ENCODE results near the gene CECR2. TPM values are rescaled to one million over a fixed set of nuclear protein-coding genes. Genes with fewer than 3 reads are reported as not detected.

Gene CECR2
- total and polyA plus RNA-seq, 10 of the 15 experiments (the other 5 are each of a cell fraction or from before 2014, with no cell fraction given) = 0.01 to 0.08 (median 0.01) TPM; not detected in 7

- RAD21 ChIA-PET (ENCODE audit: unreplicated experiment) = no interaction called here
- no peaks in the 10 kb centered on the region for H4K20me1 ChIP-seq (ENCODE audit: control insufficient read depth, insufficient read depth)
- H2AFZ ChIP-seq (ENCODE audit: control insufficient read depth, low read depth, low read length) = no peak overlapping the region
- no peaks in the 10 kb centered on the region for H3K9me3 ChIP-seq (replicated peaks; ENCODE audit: control insufficient read depth, insufficient read depth, low read length)
- in situ Hi-C loops (cut with MboI) (no loop called here), intact Hi-C loops (cut with micrococcal nuclease; ENCODE audit: unreplicated experiment) (no loop called here)
- no peaks in the 10 kb centered on the region; a peak in 2 of 4 replicates for H3K27me3 ChIP-seq (replicated peaks in 1 of 2; ENCODE audit: control insufficient read depth in 2 of 2, insufficient read depth in 2 of 2, low read length in 1 of 2)
- H3K36me3 ChIP-seq (ENCODE audit: control insufficient read depth in 2 of 2, insufficient read depth in 2 of 2, low read length in 1 of 2) = no peaks in the 10 kb centered on the region
- 63% methylated on average over 17 of the region's 17 CpGs for WGBS (ENCODE audit: insufficient coverage, insufficient replicate concordance, low lambda C conversion rate, missing lambda C conversion rate)
- H3K79me2 ChIP-seq (ENCODE audit: control insufficient read depth, insufficient read depth, low read length) = no peaks in the 10 kb centered on the region
- FAIRE-seq (no peak), ATAC-seq (no peak), DNase-seq (ENCODE audit: low read depth, low spot score) (no peak)
- H3K9ac ChIP-seq (ENCODE audit: control insufficient read depth, insufficient read depth, low read length) = no peak overlapping the region
- CTCF ChIA-PET = no interaction called here
- SMC1A ChIA-PET (ENCODE audit: uncharacterized antibody, unreplicated experiment) = no interaction called here
- POLR2A ChIA-PET = no interaction called here
- BruUV-seq (replicated peaks) = no TSS peak
- H3K27ac ChIP-seq (ENCODE audit: control insufficient read depth, insufficient read depth) = no peak overlapping the region
- no peaks in the 10 kb centered on the region for H3K4me1 ChIP-seq (ENCODE audit: control insufficient read depth, insufficient read depth, low read length)
- no peak overlapping the region for H3K4me3 ChIP-seq
- no peak overlapping the region for H3K4me2 ChIP-seq (ENCODE audit: control insufficient read depth, insufficient read depth)
- no peak for TF ChIP-seq HDGF (IDR thresholded peaks at IDR 0.05)
- no peak for TF ChIP-seq EZH2 (IDR thresholded peaks at IDR 0.05; ENCODE audit: borderline replicate concordance, control insufficient read depth, low read depth, low read length)
- TF ChIP-seq KAT2A (conservative IDR thresholded peaks at IDR 0.05; ENCODE audit: control insufficient read depth, low read depth, low read length) = no peak
- TF ChIP-seq MTA3 (IDR thresholded peaks at IDR 0.05; ENCODE audit: borderline replicate concordance, low read length) = no peak
- TF ChIP-seq MTA2 (IDR thresholded peaks at IDR 0.05; ENCODE audit: low read depth) = no peak
- TF ChIP-seq, protein P1, sequence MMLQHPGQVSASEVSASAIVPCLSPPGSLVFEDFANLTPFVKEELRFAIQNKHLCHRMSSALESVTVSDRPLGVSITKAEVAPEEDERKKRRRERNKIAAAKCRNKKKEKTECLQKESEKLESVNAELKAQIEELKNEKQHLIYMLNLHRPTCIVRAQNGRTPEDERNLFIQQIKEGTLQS (IDR thresholded peaks at IDR 0.05; ENCODE audit: borderline replicate concordance, extremely low read depth, low read depth, low read length) = no peak
- no peak for TF ChIP-seq WRNIP1 (IDR thresholded peaks at IDR 0.05; ENCODE audit: borderline replicate concordance, low read depth, low read length)
- no peak for TF ChIP-seq PKNOX1 (IDR thresholded peaks at IDR 0.05)
- TF ChIP-seq, protein P2, sequence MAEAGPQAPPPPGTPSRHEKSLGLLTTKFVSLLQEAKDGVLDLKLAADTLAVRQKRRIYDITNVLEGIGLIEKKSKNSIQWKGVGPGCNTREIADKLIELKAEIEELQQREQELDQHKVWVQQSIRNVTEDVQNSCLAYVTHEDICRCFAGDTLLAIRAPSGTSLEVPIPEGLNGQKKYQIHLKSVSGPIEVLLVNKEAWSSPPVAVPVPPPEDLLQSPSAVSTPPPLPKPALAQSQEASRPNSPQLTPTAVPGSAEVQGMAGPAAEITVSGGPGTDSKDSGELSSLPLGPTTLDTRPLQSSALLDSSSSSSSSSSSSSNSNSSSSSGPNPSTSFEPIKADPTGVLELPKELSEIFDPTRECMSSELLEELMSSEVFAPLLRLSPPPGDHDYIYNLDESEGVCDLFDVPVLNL (IDR thresholded peaks at IDR 0.05; ENCODE audit: low read depth, low read length) = no peak
- TF ChIP-seq ZNF274 (IDR thresholded peaks at IDR 0.05; ENCODE audit: insufficient read depth, insufficient read length) = no peak
- TF ChIP-seq ZBTB40 (IDR thresholded peaks at IDR 0.05; ENCODE audit: borderline replicate concordance) = no peak
- no peak for TF ChIP-seq NKRF (conservative IDR thresholded peaks at IDR 0.05)
These were observed 212.4 kb downstream of the CECR2 start for GRCh38 chr22:17581631-17582030.
